ENCODE measurements around the gene RBM27.
"Not testable (repeated sequence)": the region's sequence is repeated elsewhere in the genome, so short reads cannot be mapped to it uniquely, and the experiment has no call there.

RBM27 gene

GRCh38 chr5:146208916-146209522, 5.6 kb downstream of the RBM27 start:
- peak; percentile 30 for TF ChIP-seq CTCF (IDR thresholded peaks at IDR 0.05; ENCODE audit: insufficient read depth, low read depth, low read length, missing control alignments)
- DNase-seq (ENCODE audit: low read depth): peak; percentile 11
- no peak overlapping the region for H3K4me3 ChIP-seq (ENCODE audit: low read length)

DNA sequence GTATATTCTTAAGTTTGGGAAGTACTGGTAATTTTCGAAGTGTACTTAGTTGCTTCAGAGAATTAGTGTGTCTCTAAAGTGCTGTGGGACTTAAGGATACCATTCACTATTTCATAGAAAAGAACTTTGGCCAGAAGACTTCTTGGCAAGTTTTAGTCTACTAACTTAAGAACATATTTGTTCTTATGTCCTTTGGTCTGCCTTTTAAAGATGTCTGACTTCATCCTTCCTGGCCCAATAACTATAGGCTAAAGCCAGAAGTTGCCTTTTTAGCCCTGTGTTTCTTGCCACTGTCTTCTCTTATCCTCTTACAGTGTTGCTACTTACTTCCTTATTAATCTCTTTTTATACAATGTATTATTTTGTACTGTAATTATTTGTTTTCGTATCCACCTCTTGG, 6.3 kb downstream of the RBM27 start:
- H3K4me3 ChIP-seq (ENCODE audit: low read length): no peak overlapping the region
- no peak for DNase-seq (ENCODE audit: low read depth)
- TF ChIP-seq CTCF (IDR thresholded peaks at IDR 0.05; ENCODE audit: insufficient read depth, low read depth, low read length, missing control alignments): no peak

GRCh38 chr5:146210810-146211209, 7.4 kb downstream of the RBM27 start:
- DNase-seq (ENCODE audit: low read depth); H3K4me3 ChIP-seq (ENCODE audit: low read length): not testable (repeated sequence)

- peak; percentile 39 for DNase-seq (ENCODE audit: low read depth)
- H3K4me3 ChIP-seq (ENCODE audit: low read length): no peak overlapping the region
- TF ChIP-seq CTCF (IDR thresholded peaks at IDR 0.05; ENCODE audit: insufficient read depth, low read depth, low read length, missing control alignments): no peak
Measured at GRCh38 chr5:146213210-146213826, 9.9 kb downstream of the RBM27 start.

- not testable (repeated sequence) for H3K4me3 ChIP-seq (ENCODE audit: low read length); DNase-seq (ENCODE audit: low read depth)
Measured at GRCh38 chr5:146214881-146215280, 11.5 kb downstream of the RBM27 start.

GRCh38 chr5:146218168-146218567, 14.8 kb downstream of the RBM27 start:
- no peak overlapping the region for H3K4me3 ChIP-seq (ENCODE audit: low read length)
- DNase-seq (ENCODE audit: low read depth): no peak
- TF ChIP-seq CTCF (IDR thresholded peaks at IDR 0.05; ENCODE audit: insufficient read depth, low read depth, low read length, missing control alignments): no peak

GRCh38 chr5:146219243-146219642, 15.8 kb downstream of the RBM27 start:
- TF ChIP-seq CTCF (IDR thresholded peaks at IDR 0.05; ENCODE audit: insufficient read depth, low read depth, low read length, missing control alignments): no peak
- H3K4me3 ChIP-seq (ENCODE audit: low read length): no peak overlapping the region
- no peak for DNase-seq (ENCODE audit: low read depth)

DNA sequence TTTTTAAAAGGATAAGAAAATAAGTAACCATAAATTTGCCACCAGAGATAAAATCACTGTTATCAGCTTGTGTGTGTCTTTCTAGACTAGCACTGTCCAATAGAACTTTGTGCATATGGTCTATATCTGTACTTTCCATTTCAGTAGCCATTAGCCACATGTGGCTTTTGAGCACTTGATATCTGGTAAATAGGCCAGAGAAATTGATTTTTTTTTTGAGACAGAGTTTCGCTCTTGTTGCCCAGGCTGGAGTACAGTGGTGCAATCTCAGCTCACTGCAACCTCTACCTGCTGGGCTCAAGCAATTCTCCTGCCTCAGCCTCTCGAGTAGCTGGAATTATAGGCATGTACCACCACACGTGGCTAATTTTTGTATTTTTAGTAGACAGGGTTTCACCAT, 17.8 kb downstream of the RBM27 start:
- no peak for DNase-seq (ENCODE audit: low read depth)
- no peak overlapping the region for H3K4me3 ChIP-seq (ENCODE audit: low read length)
- no peak for TF ChIP-seq CTCF (IDR thresholded peaks at IDR 0.05; ENCODE audit: insufficient read depth, low read depth, low read length, missing control alignments)
